ENCODE data around the gene TNKS1BP1.

TNKS1BP1 gene

GRCh38 chr11:57331720-57332119, 7.0 kb upstream of the TNKS1BP1 start:
- peaks cover 31% of the 10 kb centered on the region for H3K4me1 Mint-ChIP-seq (ENCODE audit: low read depth)
- H3K27me3 Mint-ChIP-seq (ENCODE audit: low read depth), result no peaks in the 10 kb centered on the region
- H3K36me3 Mint-ChIP-seq (ENCODE audit: low read depth), result peaks cover 75% of the 10 kb centered on the region
- no peak overlapping the region for H3K4me3 Mint-ChIP-seq
- DNase-seq (ENCODE audit: low spot score), result no peak
- H3K27ac Mint-ChIP-seq, result no peak overlapping the region
- no peaks in the 10 kb centered on the region for H3K9me3 Mint-ChIP-seq

- H3K36me3 Mint-ChIP-seq (ENCODE audit: low read depth), result peaks cover 84% of the 10 kb centered on the region
- no peak overlapping the region for H3K27ac Mint-ChIP-seq
- H3K4me3 Mint-ChIP-seq, result no peak overlapping the region
- H3K27me3 Mint-ChIP-seq (ENCODE audit: low read depth), result no peaks in the 10 kb centered on the region
- H3K4me1 Mint-ChIP-seq (ENCODE audit: low read depth), result peaks cover 38% of the 10 kb centered on the region
- DNase-seq (ENCODE audit: low spot score), result no peak
- H3K9me3 Mint-ChIP-seq, result no peaks in the 10 kb centered on the region
These were observed 5.3 kb upstream of the TNKS1BP1 start for GRCh38 chr11:57330029-57330428.

GRCh38 chr11:57327721-57328120, 3.0 kb upstream of the TNKS1BP1 start:
- Mint-ChIP-seq H3K4me3 (no peak overlapping the region), H3K27me3 (ENCODE audit: low read depth) (no peaks in the 10 kb centered on the region), H3K36me3 (ENCODE audit: low read depth) (peaks cover 68% of the 10 kb centered on the region), H3K4me1 (ENCODE audit: low read depth) (peaks cover 28% of the 10 kb centered on the region), H3K27ac (peak overlapping the region; percentile 0), H3K9me3 (no peaks in the 10 kb centered on the region)
- DNase-seq (ENCODE audit: low spot score), result no peak

GRCh38 chr11:57325735-57326048, 940 bp upstream of the TNKS1BP1 start:
- H3K36me3 Mint-ChIP-seq (ENCODE audit: low read depth), result peaks cover 49% of the 10 kb centered on the region
- H3K4me1 Mint-ChIP-seq (ENCODE audit: low read depth), result peaks cover 33% of the 10 kb centered on the region
- no peak for DNase-seq (ENCODE audit: low spot score)
- peak overlapping the region; percentile 78 for H3K4me3 Mint-ChIP-seq
- peak overlapping the region; percentile 90 for H3K27ac Mint-ChIP-seq
- no peaks in the 10 kb centered on the region for H3K27me3 Mint-ChIP-seq (ENCODE audit: low read depth)
- H3K9me3 Mint-ChIP-seq, result no peaks in the 10 kb centered on the region

GRCh38 chr11:57324154-57324885, 432 bp downstream of the TNKS1BP1 start:
- Mint-ChIP-seq H3K27ac (peak overlapping the region; percentile 80), H3K4me3 (peak overlapping the region; percentile 85), H3K27me3 (ENCODE audit: low read depth) (no peaks in the 10 kb centered on the region), H3K4me1 (ENCODE audit: low read depth) (peaks cover 33% of the 10 kb centered on the region), H3K9me3 (no peaks in the 10 kb centered on the region), H3K36me3 (ENCODE audit: low read depth) (peaks cover 37% of the 10 kb centered on the region)
- no peak for DNase-seq (ENCODE audit: low spot score)

GRCh38 chr11:57323855-57324153, 948 bp downstream of the TNKS1BP1 start:
- Mint-ChIP-seq H3K27me3 (ENCODE audit: low read depth) (no peaks in the 10 kb centered on the region), H3K4me3 (peak overlapping the region; percentile 85), H3K4me1 (ENCODE audit: low read depth) (peaks cover 33% of the 10 kb centered on the region), H3K36me3 (ENCODE audit: low read depth) (peaks cover 32% of the 10 kb centered on the region), H3K27ac (peak overlapping the region; percentile 80), H3K9me3 (no peaks in the 10 kb centered on the region)
- no peak for DNase-seq (ENCODE audit: low spot score)

GRCh38 chr11:57323167-57323854, 1.4 kb downstream of the TNKS1BP1 start:
- H3K36me3 Mint-ChIP-seq (ENCODE audit: low read depth), result peaks cover 27% of the 10 kb centered on the region
- peaks cover 33% of the 10 kb centered on the region for H3K4me1 Mint-ChIP-seq (ENCODE audit: low read depth)
- DNase-seq (ENCODE audit: low spot score), result no peak
- peak overlapping the region; percentile 85 for H3K4me3 Mint-ChIP-seq
- H3K9me3 Mint-ChIP-seq, result no peaks in the 10 kb centered on the region
- H3K27me3 Mint-ChIP-seq (ENCODE audit: low read depth), result no peaks in the 10 kb centered on the region
- peak overlapping the region; percentile 80 for H3K27ac Mint-ChIP-seq

GRCh38 chr11:57322256-57323166, 2.2 kb downstream of the TNKS1BP1 start:
- Mint-ChIP-seq H3K27me3 (ENCODE audit: low read depth) (no peaks in the 10 kb centered on the region), H3K4me1 (ENCODE audit: low read depth) (peaks cover 32% of the 10 kb centered on the region), H3K36me3 (ENCODE audit: low read depth) (peaks cover 20% of the 10 kb centered on the region), H3K9me3 (no peaks in the 10 kb centered on the region), H3K27ac (no peak overlapping the region), H3K4me3 (peak overlapping the region; percentile 47)
- DNase-seq (ENCODE audit: low spot score), result no peak

GRCh38 chr11:57321388-57322255, 3.1 kb downstream of the TNKS1BP1 start:
- DNase-seq (ENCODE audit: low spot score), result no peak

GRCh38 chr11:57320719-57321387, 3.9 kb downstream of the TNKS1BP1 start:
- Mint-ChIP-seq H3K9me3 (no peaks in the 10 kb centered on the region), H3K4me3 (no peak overlapping the region), H3K36me3 (ENCODE audit: low read depth) (peaks cover 3% of the 10 kb centered on the region), H3K27me3 (ENCODE audit: low read depth) (no peaks in the 10 kb centered on the region), H3K4me1 (ENCODE audit: low read depth) (peaks cover 21% of the 10 kb centered on the region), H3K27ac (peak overlapping the region; percentile 12)
- no peak for DNase-seq (ENCODE audit: low spot score)

More at GRCh38 chr11:57321388-57322255, 3.1 kb downstream of the TNKS1BP1 start:
- Mint-ChIP-seq H3K9me3 (no peaks in the 10 kb centered on the region), H3K4me3 (no peak overlapping the region), H3K27me3 (ENCODE audit: low read depth) (no peaks in the 10 kb centered on the region), H3K36me3 (ENCODE audit: low read depth) (peaks cover 11% of the 10 kb centered on the region), H3K27ac (peak overlapping the region; percentile 7), H3K4me1 (ENCODE audit: low read depth) (peaks cover 29% of the 10 kb centered on the region)

- Mint-ChIP-seq H3K27ac (no peak overlapping the region), H3K4me3 (no peak overlapping the region), H3K9me3 (no peaks in the 10 kb centered on the region), H3K27me3 (ENCODE audit: low read depth) (no peaks in the 10 kb centered on the region), H3K4me1 (ENCODE audit: low read depth) (peaks cover 14% of the 10 kb centered on the region), H3K36me3 (ENCODE audit: low read depth) (no peaks in the 10 kb centered on the region)
- no peak for DNase-seq (ENCODE audit: low spot score)
These were observed 4.6 kb downstream of the TNKS1BP1 start for GRCh38 chr11:57320067-57320718.

- Mint-ChIP-seq H3K4me3 (no peak overlapping the region), H3K27me3 (ENCODE audit: low read depth) (no peaks in the 10 kb centered on the region), H3K27ac (no peak overlapping the region), H3K36me3 (ENCODE audit: low read depth) (no peaks in the 10 kb centered on the region), H3K9me3 (no peaks in the 10 kb centered on the region), H3K4me1 (ENCODE audit: low read depth) (peaks cover 8% of the 10 kb centered on the region)
- no peak for DNase-seq (ENCODE audit: low spot score)
These were observed 6.6 kb downstream of the TNKS1BP1 start for GRCh38 chr11:57318178-57318577.

Data from T-helper 2 cell treated with Interferon-gamma antibody and Interleukin-4, amounts not matched to agents 5 μg/mL and 100 μg/mL, for 36 hours (primary cell).